ENCODE measurements around the gene NRG3. TPM values are rescaled to one million over a fixed set of nuclear protein-coding genes. Genes with fewer than 3 reads are reported as not detected.

The NRG3 gene
- total and polyA plus RNA-seq, 2 donors (not counting 1 experiment from before 2014, with no cell fraction given): 0.06 TPM; not detected in 1

DNA sequence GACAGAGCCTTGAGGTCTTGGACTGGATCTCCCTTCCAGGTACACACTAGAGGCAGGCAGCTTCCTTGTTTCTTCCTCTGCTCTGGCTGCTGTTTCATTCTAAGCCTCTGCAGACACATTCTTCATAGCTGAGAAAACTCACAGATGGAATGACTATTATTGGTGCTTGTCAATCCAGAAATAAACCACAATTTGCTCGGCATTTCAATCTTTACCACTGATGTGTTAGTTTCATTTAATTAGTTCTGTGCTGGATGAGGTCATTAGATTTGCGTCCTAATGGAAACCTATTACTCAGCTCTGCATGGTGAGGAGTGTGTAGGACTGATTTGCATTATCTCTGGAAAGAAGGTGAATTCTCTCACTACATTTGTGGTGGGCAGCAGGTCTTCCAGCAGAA lies 392.5 kb downstream of the NRG3 start:
- Histone ChIP-seq H3K4me1 (ENCODE audit: control insufficient read depth in 2 of 2, insufficient read depth in 2 of 2, low read length in 2 of 2) (no peaks in the 10 kb centered on the region), H3K9me3 (ENCODE audit: control extremely low read depth in 1 of 3, control insufficient read depth in 2 of 3, insufficient read depth in 1 of 3, low read length in 2 of 3) (no peaks in the 10 kb centered on the region), H3K4me2 (replicated peaks; ENCODE audit: low read depth, low read length, poor library complexity, severe bottlenecking) (no peak overlapping the region), H2AFZ (ENCODE audit: insufficient read depth, low read depth, low read length, poor library complexity, severe bottlenecking) (no peak overlapping the region), H3K36me3 (replicated peaks in 1 of 2; ENCODE audit: control extremely low read depth in 1 of 2, control insufficient read depth in 1 of 2, extremely low read depth in 1 of 2, insufficient read depth in 2 of 2, low read length in 1 of 2) (no peaks in the 10 kb centered on the region), H3K27me3 (replicated peaks in 1 of 4; ENCODE audit: control extremely low read depth in 1 of 4, control insufficient read depth in 3 of 4, insufficient read depth in 4 of 4, low read length in 3 of 4) (no peaks in the 10 kb centered on the region), H3K27ac (ENCODE audit: low read length in 2 of 2) (no peak overlapping the region), H4K20me1 (ENCODE audit: control insufficient read depth, insufficient read depth, low read length, poor library complexity, severe bottlenecking) (no peaks in the 10 kb centered on the region), H3K9ac (ENCODE audit: low read length) (no peak overlapping the region), H3K79me2 (ENCODE audit: control insufficient read depth, insufficient read depth, low read length) (no peaks in the 10 kb centered on the region), H3K4me3 (ENCODE audit: control extremely low read depth in 1 of 5, extremely low read depth in 1 of 5, insufficient read depth in 1 of 5, low read depth in 2 of 5, low read length in 4 of 5) (no peak overlapping the region)
- Mint-ChIP-seq H3K27ac (no peak overlapping the region), H3K27me3 (no peaks in the 10 kb centered on the region), H3K4me1 (no peaks in the 10 kb centered on the region), H3K4me3 (no peak overlapping the region), H3K9me3 (ENCODE audit: insufficient read depth) (no peaks in the 10 kb centered on the region)
- DNase-seq (no peak), ATAC-seq (ENCODE audit: low read depth) (no peak)
- WGBS (ENCODE audit: insufficient coverage): no CpG with 5 or more reads among the region's 2 CpGs
- ChIA-PET CTCF (no interaction called here), POLR2A (no interaction called here)
- intact Hi-C loops (cut with micrococcal nuclease): no loop called here
- TF ChIP-seq EZH2 (IDR thresholded peaks at IDR 0.05; ENCODE audit: borderline replicate concordance, insufficient read depth, low read depth, low read length, poor library complexity, severe bottlenecking): no peak
- TF ChIP-seq, protein P1, sequence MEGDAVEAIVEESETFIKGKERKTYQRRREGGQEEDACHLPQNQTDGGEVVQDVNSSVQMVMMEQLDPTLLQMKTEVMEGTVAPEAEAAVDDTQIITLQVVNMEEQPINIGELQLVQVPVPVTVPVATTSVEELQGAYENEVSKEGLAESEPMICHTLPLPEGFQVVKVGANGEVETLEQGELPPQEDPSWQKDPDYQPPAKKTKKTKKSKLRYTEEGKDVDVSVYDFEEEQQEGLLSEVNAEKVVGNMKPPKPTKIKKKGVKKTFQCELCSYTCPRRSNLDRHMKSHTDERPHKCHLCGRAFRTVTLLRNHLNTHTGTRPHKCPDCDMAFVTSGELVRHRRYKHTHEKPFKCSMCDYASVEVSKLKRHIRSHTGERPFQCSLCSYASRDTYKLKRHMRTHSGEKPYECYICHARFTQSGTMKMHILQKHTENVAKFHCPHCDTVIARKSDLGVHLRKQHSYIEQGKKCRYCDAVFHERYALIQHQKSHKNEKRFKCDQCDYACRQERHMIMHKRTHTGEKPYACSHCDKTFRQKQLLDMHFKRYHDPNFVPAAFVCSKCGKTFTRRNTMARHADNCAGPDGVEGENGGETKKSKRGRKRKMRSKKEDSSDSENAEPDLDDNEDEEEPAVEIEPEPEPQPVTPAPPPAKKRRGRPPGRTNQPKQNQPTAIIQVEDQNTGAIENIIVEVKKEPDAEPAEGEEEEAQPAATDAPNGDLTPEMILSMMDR (IDR thresholded peaks at IDR 0.05): no peak

DNA sequence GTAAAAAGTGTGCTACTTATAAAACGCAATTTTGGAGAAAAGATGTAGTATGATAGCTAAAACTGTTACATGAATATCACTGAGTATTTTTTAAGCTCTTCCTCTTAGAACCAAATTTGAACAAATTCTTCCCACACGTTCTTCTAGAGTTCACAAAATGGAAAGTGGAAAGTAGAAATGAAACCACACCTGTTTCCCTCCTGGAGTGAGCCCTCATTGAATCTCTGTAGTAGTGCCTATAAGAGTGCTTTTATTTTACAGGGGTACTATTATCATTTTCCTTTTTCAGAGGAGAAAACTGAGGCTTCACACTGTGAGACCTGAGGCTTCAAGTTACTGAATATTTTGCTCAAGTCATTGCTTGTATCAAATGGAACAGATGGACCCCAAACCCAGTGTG lies 393.0 kb downstream of the NRG3 start:
- Mint-ChIP-seq H3K9me3 (ENCODE audit: insufficient read depth) (no peaks in the 10 kb centered on the region), H3K4me3 (no peak overlapping the region), H3K27ac (no peak overlapping the region), H3K4me1 (no peaks in the 10 kb centered on the region), H3K27me3 (no peaks in the 10 kb centered on the region)
- TF ChIP-seq EZH2 (IDR thresholded peaks at IDR 0.05; ENCODE audit: borderline replicate concordance, insufficient read depth, low read depth, low read length, poor library complexity, severe bottlenecking): no peak
- TF ChIP-seq, protein P1 (IDR thresholded peaks at IDR 0.05): no peak
- Histone ChIP-seq H3K4me2 (replicated peaks; ENCODE audit: low read depth, low read length, poor library complexity, severe bottlenecking) (no peak overlapping the region), H3K9me3 (ENCODE audit: control extremely low read depth in 1 of 3, control insufficient read depth in 2 of 3, insufficient read depth in 1 of 3, low read length in 2 of 3) (no peaks in the 10 kb centered on the region), H3K79me2 (ENCODE audit: control insufficient read depth, insufficient read depth, low read length) (no peaks in the 10 kb centered on the region), H3K27ac (ENCODE audit: low read length in 2 of 2) (no peak overlapping the region), H3K4me1 (ENCODE audit: control insufficient read depth in 2 of 2, insufficient read depth in 2 of 2, low read length in 2 of 2) (no peaks in the 10 kb centered on the region), H3K4me3 (ENCODE audit: control extremely low read depth in 1 of 5, extremely low read depth in 1 of 5, insufficient read depth in 1 of 5, low read depth in 2 of 5, low read length in 4 of 5) (no peak overlapping the region), H3K9ac (ENCODE audit: low read length) (no peak overlapping the region), H4K20me1 (ENCODE audit: control insufficient read depth, insufficient read depth, low read length, poor library complexity, severe bottlenecking) (no peaks in the 10 kb centered on the region), H3K36me3 (replicated peaks in 1 of 2; ENCODE audit: control extremely low read depth in 1 of 2, control insufficient read depth in 1 of 2, extremely low read depth in 1 of 2, insufficient read depth in 2 of 2, low read length in 1 of 2) (no peaks in the 10 kb centered on the region), H3K27me3 (replicated peaks in 1 of 4; ENCODE audit: control extremely low read depth in 1 of 4, control insufficient read depth in 3 of 4, insufficient read depth in 4 of 4, low read length in 3 of 4) (no peaks in the 10 kb centered on the region), H2AFZ (ENCODE audit: insufficient read depth, low read depth, low read length, poor library complexity, severe bottlenecking) (no peak overlapping the region)
- WGBS (ENCODE audit: insufficient coverage): no CpG with 5 or more reads among the region's 2 CpGs
- CTCF ChIA-PET: no interaction called here
- intact Hi-C loops (cut with micrococcal nuclease): no loop called here
- POLR2A ChIA-PET: no interaction called here
- ATAC-seq (ENCODE audit: low read depth) (no peak), DNase-seq (no peak)
